ENCODE results near the gene FBXO24.

The FBXO24 gene

GRCh38 chr7:100574362-100575205 lies 11.5 kb upstream of the FBXO24 start:
- no peak for DNase-seq (ENCODE audit: low read depth)

- DNase-seq (ENCODE audit: low read depth): no peak
Observed at GRCh38 chr7:100575206-100575631, 10.9 kb upstream of the FBXO24 start.

- DNase-seq (ENCODE audit: low read depth): no peak
Observed at GRCh38 chr7:100575746-100576383, 10.3 kb upstream of the FBXO24 start.

- no peak for DNase-seq (ENCODE audit: low read depth)
Observed at GRCh38 chr7:100576384-100576993, 9.6 kb upstream of the FBXO24 start.

- no peak for DNase-seq (ENCODE audit: low read depth)
Observed at GRCh38 chr7:100577103-100577502, 9.0 kb upstream of the FBXO24 start.

- DNase-seq (ENCODE audit: low read depth): no peak
Observed at GRCh38 chr7:100577507-100577906, 8.6 kb upstream of the FBXO24 start.

- no peak for DNase-seq (ENCODE audit: low read depth)
Observed at GRCh38 chr7:100578246-100579183, 7.6 kb upstream of the FBXO24 start.

- DNase-seq (ENCODE audit: low read depth): no peak
Observed at GRCh38 chr7:100580466-100581283, 5.5 kb upstream of the FBXO24 start.

GRCh38 chr7:100582041-100582579 lies 4.0 kb upstream of the FBXO24 start:
- no peak for DNase-seq (ENCODE audit: low read depth)

- DNase-seq (ENCODE audit: low read depth): no peak
Observed at GRCh38 chr7:100582650-100583049, 3.5 kb upstream of the FBXO24 start.

GRCh38 chr7:100583132-100584053 lies 2.7 kb upstream of the FBXO24 start:
- DNase-seq (ENCODE audit: low read depth): peak; percentile 42

- peak; percentile 29 for DNase-seq (ENCODE audit: low read depth)
Observed at GRCh38 chr7:100584054-100584682, 2.0 kb upstream of the FBXO24 start.

- DNase-seq (ENCODE audit: low read depth): peak; percentile 77
Observed at GRCh38 chr7:100584683-100585510, 1.2 kb upstream of the FBXO24 start.

GRCh38 chr7:100585511-100586265 lies 440 bp upstream of the FBXO24 start, which contains the start of gene LRCH4:
Gene LRCH4 (minus strand): TSS chr7:100586129. CDS start chr7:100586100, 29 bp downstream.
- no peak for DNase-seq (ENCODE audit: low read depth)

- DNase-seq (ENCODE audit: low read depth): peak; percentile 54
Observed at GRCh38 chr7:100588438-100588837, 2.3 kb downstream of the FBXO24 start.

GRCh38 chr7:100589341-100589947 lies 3.3 kb downstream of the FBXO24 start:
- DNase-seq (ENCODE audit: low read depth): no peak
